Measurements from ENCODE around the gene GARIN3.

The GARIN3 gene

GRCh38 chr5:157142317-157143126, 23.5 kb downstream of the GARIN3 start, which contains the start of gene MED7:
TSS of gene MED7 (minus strand) at chr5:157142865. CDS start at chr5:157139431, 3,434 bp downstream.
- TF ChIP-seq POLR2AphosphoS5 (IDR thresholded peaks at IDR 0.05; ENCODE audit: low read depth): peak; percentile 93
- peak; percentile 42; the same call in 1 of the 2 replicates for TF ChIP-seq SPI1 (IDR thresholded peaks at IDR 0.05; ENCODE audit: borderline replicate concordance, low read depth)
- TF ChIP-seq CTCF (IDR thresholded peaks at IDR 0.05; ENCODE audit: insufficient read depth, low read length): no peak
- peak; percentile 86 for TF ChIP-seq GABPA (IDR thresholded peaks at IDR 0.05; ENCODE audit: low read depth)
- peak; percentile 74 for TF ChIP-seq REST (IDR thresholded peaks at IDR 0.05; ENCODE audit: insufficient replicate concordance, low read depth)
- H3K27me3 ChIP-seq (ENCODE audit: insufficient read depth, poor library complexity, severe bottlenecking): no peaks in the 10 kb centered on the region
- H3K4me3 ChIP-seq (replicated peaks; ENCODE audit: insufficient read depth, low read length): peak within 1 kb of the TSS; percentile 73
- peak; percentile 96 to 99 for DNase-seq (ENCODE audit: low read depth in 1 of 2, low spot score in 1 of 2)
- H3K27ac ChIP-seq (replicated peaks): peak within 1 kb of the TSS; percentile 96

- H3K27ac ChIP-seq (replicated peaks): no peak overlapping the region
- DNase-seq (ENCODE audit: low read depth in 1 of 2, low spot score in 1 of 2): no peak
These were observed 28.4 kb downstream of the GARIN3 start for GRCh38 chr5:157137691-157138090.

More at GRCh38 chr5:157137691-157138090, 28.4 kb downstream of the GARIN3 start:
- H3K27me3 ChIP-seq (ENCODE audit: insufficient read depth, poor library complexity, severe bottlenecking): no peaks in the 10 kb centered on the region
- TF ChIP-seq POLR2AphosphoS5 (IDR thresholded peaks at IDR 0.05; ENCODE audit: low read depth): no peak
- no peak for TF ChIP-seq GABPA (IDR thresholded peaks at IDR 0.05; ENCODE audit: low read depth)
- TF ChIP-seq REST (IDR thresholded peaks at IDR 0.05; ENCODE audit: insufficient replicate concordance, low read depth): no peak
- no peak for TF ChIP-seq CTCF (IDR thresholded peaks at IDR 0.05; ENCODE audit: insufficient read depth, low read length)
- no peak for TF ChIP-seq SPI1 (IDR thresholded peaks at IDR 0.05; ENCODE audit: borderline replicate concordance, low read depth)
- H3K4me3 ChIP-seq (replicated peaks; ENCODE audit: insufficient read depth, low read length): no peak overlapping the region
